A673 (cell line): ENCODE measurements around the gene EXOC6B.

Experiments used
- EZH2 ChIP-seq: fragments of 200-600 bp; sonication (generic); IDR thresholded peaks from 2 replicates; pipeline ENCODE4 v1.6.1; 2017; ENCODE audit warnings: borderline replicate concordance, low read depth, mild to moderate bottlenecking, mixed read lengths, antibody characterized with exemption, low read length; ENCODE audit not compliant: poor library complexity, severe bottlenecking
- TF ChIP-seq, protein P1 (sequence below): fragments of 300-800, 200-600 bp; sonication (generic); conservative IDR thresholded peaks from 2 replicates; pipeline ENCODE4 v1.5.1; 2017; ENCODE audit warnings: low read depth, mild to moderate bottlenecking, antibody characterized with exemption, low read length, moderate library complexity, mixed read lengths

DNA sequence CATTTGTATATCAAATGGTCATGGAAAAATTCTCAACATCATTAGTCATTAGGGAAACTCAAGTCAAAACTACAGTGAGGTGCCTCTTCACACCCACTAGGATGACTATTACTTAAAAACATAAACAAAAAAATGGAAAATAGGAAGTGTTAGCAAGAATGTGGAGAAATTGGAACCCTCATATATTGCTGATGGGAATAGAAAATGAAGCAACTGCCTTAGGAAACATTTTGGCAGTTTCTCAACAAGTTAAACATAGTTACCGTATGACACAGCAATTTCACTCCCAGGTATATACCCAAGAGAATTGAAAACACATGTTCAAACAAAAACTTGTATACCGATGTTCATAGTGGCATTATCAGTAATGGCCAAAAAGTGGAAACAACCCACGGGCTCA, 660.0 kb downstream of the EXOC6B start:
- TF ChIP-seq, protein P1, sequence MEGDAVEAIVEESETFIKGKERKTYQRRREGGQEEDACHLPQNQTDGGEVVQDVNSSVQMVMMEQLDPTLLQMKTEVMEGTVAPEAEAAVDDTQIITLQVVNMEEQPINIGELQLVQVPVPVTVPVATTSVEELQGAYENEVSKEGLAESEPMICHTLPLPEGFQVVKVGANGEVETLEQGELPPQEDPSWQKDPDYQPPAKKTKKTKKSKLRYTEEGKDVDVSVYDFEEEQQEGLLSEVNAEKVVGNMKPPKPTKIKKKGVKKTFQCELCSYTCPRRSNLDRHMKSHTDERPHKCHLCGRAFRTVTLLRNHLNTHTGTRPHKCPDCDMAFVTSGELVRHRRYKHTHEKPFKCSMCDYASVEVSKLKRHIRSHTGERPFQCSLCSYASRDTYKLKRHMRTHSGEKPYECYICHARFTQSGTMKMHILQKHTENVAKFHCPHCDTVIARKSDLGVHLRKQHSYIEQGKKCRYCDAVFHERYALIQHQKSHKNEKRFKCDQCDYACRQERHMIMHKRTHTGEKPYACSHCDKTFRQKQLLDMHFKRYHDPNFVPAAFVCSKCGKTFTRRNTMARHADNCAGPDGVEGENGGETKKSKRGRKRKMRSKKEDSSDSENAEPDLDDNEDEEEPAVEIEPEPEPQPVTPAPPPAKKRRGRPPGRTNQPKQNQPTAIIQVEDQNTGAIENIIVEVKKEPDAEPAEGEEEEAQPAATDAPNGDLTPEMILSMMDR, result no peak
- TF ChIP-seq EZH2, result no peak
